ENCODE results near the gene ASCC2.

ASCC2 gene

GRCh38 chr22:29817724-29818123, 20.4 kb downstream of the ASCC2 start:
- no peak for DNase-seq (ENCODE audit: low spot score)

- DNase-seq (ENCODE audit: low spot score) = no peak
Observed at GRCh38 chr22:29816980-29817379, 21.1 kb downstream of the ASCC2 start.

- no peak for DNase-seq (ENCODE audit: low spot score)
Observed at GRCh38 chr22:29816539-29816938, 21.5 kb downstream of the ASCC2 start.

- DNase-seq (ENCODE audit: low spot score) = no peak
Observed at GRCh38 chr22:29816128-29816527, 21.9 kb downstream of the ASCC2 start.

GRCh38 chr22:29815580-29815979, 22.5 kb downstream of the ASCC2 start:
- DNase-seq (ENCODE audit: low spot score) = no peak

- no peak for DNase-seq (ENCODE audit: low spot score)
Observed at GRCh38 chr22:29814003-29814402, 24.1 kb downstream of the ASCC2 start.

GRCh38 chr22:29813563-29813962, 24.5 kb downstream of the ASCC2 start:
- no peak for DNase-seq (ENCODE audit: low spot score)

- no peak for DNase-seq (ENCODE audit: low spot score)
Observed at GRCh38 chr22:29813126-29813525, 24.9 kb downstream of the ASCC2 start.

- no peak for DNase-seq (ENCODE audit: low spot score)
Observed at GRCh38 chr22:29811377-29811776, 26.7 kb downstream of the ASCC2 start.

GRCh38 chr22:29810216-29810615, 27.9 kb downstream of the ASCC2 start:
- no peak for DNase-seq (ENCODE audit: low spot score)

GRCh38 chr22:29806196-29806595, 31.9 kb downstream of the ASCC2 start:
- no peak for DNase-seq (ENCODE audit: low spot score)

GRCh38 chr22:29804985-29805384, 33.1 kb downstream of the ASCC2 start:
- no peak for DNase-seq (ENCODE audit: low spot score)

- no peak for DNase-seq (ENCODE audit: low spot score)
Observed at GRCh38 chr22:29803190-29803589, 34.9 kb downstream of the ASCC2 start.

- no peak for DNase-seq (ENCODE audit: low spot score)
Observed at GRCh38 chr22:29801796-29802195, 36.3 kb downstream of the ASCC2 start.

GRCh38 chr22:29801153-29801552, 36.9 kb downstream of the ASCC2 start:
- no peak for DNase-seq (ENCODE audit: low spot score)

- DNase-seq (ENCODE audit: low spot score) = no peak
Observed at GRCh38 chr22:29799217-29799680, 38.8 kb downstream of the ASCC2 start.

- DNase-seq (ENCODE audit: low spot score) = no peak
Observed at GRCh38 chr22:29798801-29799200, 39.3 kb downstream of the ASCC2 start.

GRCh38 chr22:29798318-29798717, 39.8 kb downstream of the ASCC2 start:
- no peak for DNase-seq (ENCODE audit: low spot score)

GRCh38 chr22:29797351-29797750, 40.7 kb downstream of the ASCC2 start:
- no peak for DNase-seq (ENCODE audit: low spot score)

- no peak for DNase-seq (ENCODE audit: low spot score)
Observed at GRCh38 chr22:29795663-29796062, 42.4 kb downstream of the ASCC2 start.

GRCh38 chr22:29793396-29793795, 44.7 kb downstream of the ASCC2 start:
- DNase-seq (ENCODE audit: low spot score) = no peak

GRCh38 chr22:29790061-29790460, 48.0 kb downstream of the ASCC2 start:
- no peak for DNase-seq (ENCODE audit: low spot score)

GRCh38 chr22:29788339-29789279, 49.5 kb downstream of the ASCC2 start:
- no peak for DNase-seq (ENCODE audit: low spot score)

Measured in left forelimb (tissue), 1 donor.